NOMO-1 treated with DMSO at 0.1 percent for 48 hours (cell line): ENCODE measurements around the gene ADAMTSL2.

Experiments
- DNase-seq: peaks from one replicate; lab custom pipeline; 2025; ENCODE audit not compliant: unreplicated experiment; lab: John Stamatoyannopoulos, UW

The ADAMTSL2 gene

GRCh38 chr9:133603135-133603927, 68.8 kb downstream of the ADAMTSL2 start:
- DNase-seq, result no peak

DNA sequence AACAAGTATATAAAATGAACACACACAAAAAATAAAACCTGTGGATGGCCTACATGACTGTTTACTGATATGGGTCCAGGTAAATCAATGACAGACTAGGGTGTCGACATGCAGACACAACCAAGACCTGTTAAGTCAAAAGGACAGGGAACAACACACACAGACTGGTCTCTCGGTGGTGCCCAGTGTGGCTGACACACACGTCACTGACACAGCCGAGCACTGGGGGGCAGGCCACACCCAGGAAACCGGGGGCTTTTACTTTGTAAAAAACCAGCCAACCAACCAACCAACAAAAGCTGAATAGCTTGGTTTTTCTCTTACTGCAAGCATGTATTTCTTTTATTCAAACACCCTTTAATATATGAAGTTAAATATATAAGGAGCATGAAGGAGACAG, 69.7 kb downstream of the ADAMTSL2 start:
- DNase-seq, result no peak

DNA sequence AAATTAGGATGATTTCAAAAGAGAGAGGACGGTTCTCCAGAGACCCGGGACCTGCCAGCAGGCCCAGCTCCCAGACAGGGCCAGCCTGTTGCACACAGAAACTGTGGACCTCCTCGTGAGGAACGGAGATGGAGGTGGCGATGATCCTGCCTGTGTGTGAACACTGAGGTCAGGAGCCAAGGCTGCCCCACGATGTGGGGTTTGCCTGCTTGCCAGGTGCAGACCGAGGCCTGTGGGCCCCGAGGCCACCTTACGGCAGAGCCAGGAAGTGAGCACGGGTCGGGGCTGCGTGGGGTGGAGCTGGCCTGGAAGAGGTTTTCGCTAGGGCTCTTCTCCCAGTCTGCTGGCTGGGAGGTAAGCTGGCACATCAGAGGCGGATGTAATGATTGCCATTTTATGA, 70.4 kb downstream of the ADAMTSL2 start:
- DNase-seq, result no peak

DNA sequence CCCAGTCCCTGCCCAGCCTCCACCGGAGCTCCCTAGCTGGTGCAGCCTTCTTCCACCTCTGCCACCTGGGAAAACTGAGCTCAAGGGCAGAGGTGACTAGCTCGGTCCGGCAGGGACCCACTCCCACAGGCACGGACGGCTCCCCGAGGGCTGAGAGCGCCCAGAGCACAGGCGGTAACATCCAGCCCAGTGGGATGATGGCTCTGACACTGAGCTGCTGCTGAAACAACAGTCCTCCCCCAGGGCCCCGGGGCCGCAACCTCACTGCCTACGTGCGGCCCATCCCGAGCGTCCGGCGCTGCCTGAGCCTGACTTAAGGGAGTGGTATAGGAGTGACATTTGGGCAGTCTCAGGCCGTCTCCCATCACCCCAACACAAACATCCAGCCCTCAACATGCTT, 70.9 kb downstream of the ADAMTSL2 start:
- DNase-seq, result no peak

DNA sequence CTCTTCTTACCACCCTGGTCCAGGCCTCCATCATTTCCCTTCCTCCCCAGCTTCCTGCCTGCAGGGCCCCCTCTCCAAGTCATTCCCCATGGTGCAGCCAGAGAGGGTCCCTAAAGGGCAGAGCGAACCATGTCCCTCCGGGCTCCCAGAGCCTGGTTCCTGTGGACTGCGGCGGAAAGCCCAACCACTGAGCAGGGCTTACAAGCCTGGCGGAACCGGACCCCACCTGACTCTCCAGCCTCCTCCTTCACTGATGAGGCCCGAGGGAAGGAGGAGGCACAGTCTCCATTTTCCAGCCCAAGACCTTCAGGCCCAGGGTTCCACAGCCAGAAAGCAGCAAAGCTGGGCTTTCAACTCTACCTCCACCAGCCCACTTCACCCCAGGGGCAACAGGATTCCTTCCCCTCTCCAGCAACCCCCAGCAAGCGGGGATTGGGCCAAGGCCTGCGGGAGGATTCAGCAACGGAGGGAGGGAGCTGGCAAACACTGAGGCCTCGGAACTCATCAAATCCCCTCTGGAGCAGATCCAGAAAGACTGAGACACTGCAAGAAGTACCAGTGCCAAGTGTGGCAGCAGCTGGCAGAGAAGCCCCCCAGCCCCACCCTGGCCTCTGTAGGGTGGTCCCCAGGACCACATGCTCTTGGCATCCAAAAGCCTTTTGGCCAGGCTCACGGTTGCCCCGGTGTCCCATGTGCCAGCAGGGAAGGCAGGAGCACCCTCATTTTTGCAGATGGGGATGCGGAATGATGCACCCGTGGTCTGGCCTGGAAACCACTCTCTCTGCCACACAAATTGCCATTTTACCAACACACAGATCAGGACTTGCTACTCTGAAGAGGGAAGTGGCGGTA, 71.6 kb downstream of the ADAMTSL2 start:
- no peak for DNase-seq

- no peak for DNase-seq
These were observed 72.2 kb downstream of the ADAMTSL2 start for GRCh38 chr9:133606708-133607025.

DNA sequence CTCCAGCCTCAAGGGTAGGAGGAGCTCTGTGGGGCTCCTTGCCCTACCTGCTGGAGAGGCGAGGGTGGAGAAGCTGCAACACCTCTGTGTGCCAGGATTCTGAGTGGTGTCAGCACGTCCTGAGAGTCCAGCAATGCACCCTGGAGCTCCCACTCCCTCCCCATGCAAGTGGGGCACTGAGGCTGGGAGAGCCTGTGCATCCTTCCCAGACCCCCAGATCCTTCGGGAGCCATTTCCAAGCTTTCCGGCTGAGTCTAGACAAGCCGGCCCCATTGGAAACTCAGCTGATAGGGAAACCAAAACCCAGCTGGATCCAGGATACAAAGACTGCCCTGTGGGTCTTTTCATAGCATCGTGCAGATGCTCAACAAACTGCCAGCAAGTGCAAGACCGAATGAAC, 72.9 kb downstream of the ADAMTSL2 start:
- no peak for DNase-seq

DNA sequence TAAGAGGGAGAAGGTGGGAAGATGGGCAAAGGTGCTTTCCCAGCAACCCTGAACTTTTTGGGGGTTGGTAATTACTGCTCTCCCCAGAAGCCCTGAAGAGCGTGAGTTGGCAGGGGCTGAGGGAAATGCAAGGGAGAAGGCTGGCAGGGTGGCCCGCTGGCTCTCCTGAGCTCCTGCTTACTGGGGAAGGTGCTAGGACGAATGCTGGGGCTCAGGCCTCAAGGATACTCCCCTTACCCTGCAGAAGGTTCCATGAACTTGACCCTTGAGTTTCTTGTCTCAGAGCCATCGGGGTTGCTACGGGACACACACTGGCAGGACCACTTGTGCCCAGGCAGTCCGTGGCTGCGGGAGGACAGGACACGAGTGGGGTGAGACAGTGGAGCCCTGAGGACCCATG, 73.5 kb downstream of the ADAMTSL2 start:
- DNase-seq, result no peak

- DNase-seq, result no peak
These were observed 73.9 kb downstream of the ADAMTSL2 start for GRCh38 chr9:133608382-133608781.

DNA sequence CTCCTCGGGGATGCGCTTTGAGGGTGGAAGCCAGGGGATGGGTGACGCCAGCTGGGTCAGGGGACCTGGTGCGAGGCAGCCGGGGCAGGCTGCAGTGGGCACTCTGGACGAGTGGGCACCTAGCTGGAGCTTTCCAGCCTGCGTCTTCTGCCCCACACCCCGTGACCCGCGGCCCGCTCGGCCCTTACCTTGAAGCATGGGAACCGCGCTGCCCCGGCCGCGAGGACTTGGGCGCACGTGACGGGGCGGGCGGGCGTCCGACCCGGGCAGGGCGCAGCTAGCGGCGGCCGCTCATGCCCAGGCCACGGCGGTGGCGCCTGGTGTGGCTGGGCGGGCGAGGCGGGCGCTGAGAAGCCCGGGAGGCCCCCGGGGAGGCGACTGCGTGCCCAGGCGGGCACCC, 74.4 kb downstream of the ADAMTSL2 start:
- no peak for DNase-seq

DNA sequence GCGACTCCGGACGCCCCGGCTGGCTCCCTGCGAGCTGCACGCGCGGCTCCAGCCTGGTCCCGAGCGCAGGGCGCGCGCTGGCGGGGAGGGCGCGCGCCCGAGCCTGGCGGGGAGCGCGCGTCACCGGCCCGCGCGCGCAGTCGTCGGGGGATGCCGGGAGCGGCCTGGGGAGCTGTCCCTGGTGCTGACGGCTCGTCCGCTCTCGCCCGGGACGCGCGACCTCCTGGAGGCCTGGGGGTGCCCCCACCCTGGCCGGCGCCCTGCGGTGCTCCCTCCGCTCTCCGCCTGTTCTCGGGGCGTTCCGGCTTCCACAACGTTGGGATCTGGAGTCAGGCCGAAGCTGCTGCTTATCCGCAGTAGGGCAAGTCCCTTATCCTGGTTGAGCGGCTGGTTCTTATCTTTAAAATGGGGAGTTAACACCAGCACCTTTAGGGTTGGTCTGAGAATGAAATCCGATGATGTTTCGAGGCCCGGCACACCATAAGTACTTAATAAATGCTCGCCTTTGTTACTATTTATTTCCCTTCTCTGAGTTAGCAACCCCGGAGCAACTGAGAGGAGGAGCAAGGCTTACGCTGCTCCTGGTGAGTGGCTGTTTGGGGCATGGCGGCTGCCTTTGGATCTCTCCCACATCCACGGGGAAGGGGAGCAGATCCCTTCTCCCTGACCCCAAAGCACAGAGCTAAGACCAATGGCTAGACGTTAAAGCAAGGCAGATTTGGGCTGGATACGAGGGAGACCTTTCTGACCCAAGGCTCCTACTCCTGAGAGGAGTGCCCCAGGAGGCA, 75.0 kb downstream of the ADAMTSL2 start, which contains the start of gene FAM163B:
Gene FAM163B (minus strand): TSS at position 79 of the 788 bp plus-strand sequence. CDS start 29,166 bp downstream, outside the sequence.
- no peak for DNase-seq

DNA sequence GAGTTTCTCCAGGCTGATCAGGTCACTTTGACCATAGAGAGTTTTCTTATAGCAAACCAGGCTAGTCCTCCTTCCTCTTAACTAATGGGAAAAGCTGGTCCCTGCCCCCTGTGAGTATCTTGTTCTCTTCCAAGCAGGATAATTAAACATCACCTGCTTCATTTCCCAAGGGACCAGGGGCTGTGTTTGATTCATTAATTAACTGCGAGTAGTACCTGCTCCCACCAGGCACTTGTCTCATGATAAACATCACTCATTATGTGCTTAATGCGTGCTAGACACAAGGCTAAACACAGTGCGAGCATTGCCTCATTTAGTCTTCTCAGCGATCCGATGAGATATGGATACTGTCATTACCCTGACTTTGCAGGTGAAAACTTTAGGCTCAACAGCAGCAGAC, 76.3 kb downstream of the ADAMTSL2 start:
- DNase-seq, result no peak

DNA sequence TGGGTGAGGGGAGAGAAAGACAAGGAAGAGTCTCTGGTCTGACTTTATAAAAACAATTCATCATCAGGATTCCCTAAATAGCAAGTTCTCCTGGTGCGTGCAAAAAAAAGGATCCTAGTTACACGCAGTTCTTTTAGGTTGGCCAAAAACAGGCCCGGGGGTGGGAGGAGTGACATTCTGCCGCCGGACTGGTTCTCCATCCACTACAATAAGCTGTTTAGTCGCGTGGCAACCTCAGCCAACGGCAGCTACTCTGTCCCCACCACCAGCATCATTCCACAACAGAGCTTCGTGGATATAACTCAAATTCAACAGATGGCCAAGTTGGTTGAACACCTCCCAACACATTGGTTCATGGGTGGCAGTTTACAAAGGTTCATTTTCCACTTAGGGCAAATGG, 77.5 kb downstream of the ADAMTSL2 start:
- DNase-seq, result no peak

DNA sequence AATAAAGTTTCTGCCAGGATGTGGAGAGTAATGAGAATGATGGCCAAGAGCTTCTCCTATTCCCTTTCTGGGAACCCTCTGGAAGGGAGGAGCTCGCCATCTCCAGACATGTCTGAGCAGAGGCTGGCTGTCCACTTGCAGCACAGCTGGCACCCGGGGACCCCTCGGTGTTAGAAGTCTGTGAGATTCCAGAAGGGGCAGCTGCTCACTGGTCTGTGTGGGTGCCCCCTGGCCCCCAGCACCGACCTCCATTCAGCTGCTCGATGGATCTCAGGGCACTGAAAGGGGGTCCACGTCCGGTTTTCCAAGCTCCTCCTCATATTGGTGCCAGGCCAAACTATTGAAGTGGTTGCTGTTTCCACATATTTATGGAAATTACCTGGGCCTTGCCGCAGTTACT, 78.3 kb downstream of the ADAMTSL2 start:
- DNase-seq, result no peak

- no peak for DNase-seq
These were observed 78.9 kb downstream of the ADAMTSL2 start for GRCh38 chr9:133613432-133613831.

DNA sequence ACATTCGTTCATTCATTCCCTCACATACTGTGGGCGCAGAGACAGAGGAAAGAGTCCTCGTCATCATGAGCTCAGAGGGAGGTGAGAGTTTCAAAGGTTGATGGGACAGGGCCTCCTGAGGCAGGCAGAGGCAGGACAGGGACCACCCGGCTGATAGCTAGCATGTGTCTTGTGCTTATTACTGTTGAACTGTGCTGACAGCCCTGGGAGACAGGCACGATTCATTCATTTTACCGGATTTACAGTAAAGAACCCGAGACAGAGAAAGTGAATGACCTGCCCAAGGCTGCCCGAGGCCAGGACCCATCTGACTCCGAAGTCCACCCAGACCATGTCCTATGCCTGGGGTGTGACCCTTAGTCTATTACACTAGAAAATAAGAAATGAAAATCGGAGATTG, 79.6 kb downstream of the ADAMTSL2 start:
- DNase-seq, result no peak

DNA sequence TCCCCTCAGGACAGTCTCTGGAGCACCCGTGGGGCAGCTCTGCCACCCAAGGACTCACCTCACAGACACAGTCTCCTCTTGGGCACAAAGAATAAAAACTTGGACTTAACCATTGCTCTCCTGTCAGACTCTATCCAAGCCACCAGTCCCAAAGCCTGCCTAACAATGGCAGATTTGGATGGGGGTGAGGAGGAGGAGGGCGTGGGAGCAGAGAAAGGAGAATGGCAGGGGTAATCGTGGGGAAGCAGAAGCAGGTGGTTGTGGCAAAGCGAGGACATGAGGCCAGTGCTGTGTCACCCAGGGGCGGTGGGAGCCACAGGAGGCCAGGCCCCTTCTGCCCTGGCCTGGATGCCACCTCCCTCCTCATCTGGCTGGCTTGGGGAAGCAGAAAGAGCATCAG, 80.2 kb downstream of the ADAMTSL2 start:
- no peak for DNase-seq

- no peak for DNase-seq
These were observed 80.7 kb downstream of the ADAMTSL2 start for GRCh38 chr9:133615186-133615585.

GRCh38 chr9:133615606-133616188, 81.2 kb downstream of the ADAMTSL2 start:
- no peak for DNase-seq

- no peak for DNase-seq
These were observed 82.3 kb downstream of the ADAMTSL2 start for GRCh38 chr9:133616643-133617405.
